ENCODE results near the gene MED13L. TPM values are rescaled to one million over a fixed set of nuclear protein-coding genes. Genes with fewer than 3 reads are reported as not detected.

Gene MED13L
- total RNA-seq, 3 donors from 2014 or later: 248 to 387 (median 279) TPM

GRCh38 chr12:115966376-115966775 lies 311.1 kb downstream of the MED13L start:
- intact Hi-C loops (cut with DNase I; ENCODE audit: low total_unique reads): no loop called here
- H3K27ac ChIP-seq: no peak overlapping the region
- no peaks in the 10 kb centered on the region for H3K9me3 ChIP-seq
- no peak for DNase-seq (ENCODE audit: low spot score in 2 of 2)
- no peak overlapping the region for H3K4me3 ChIP-seq
- TF ChIP-seq POLR2AphosphoS5 (IDR thresholded peaks at IDR 0.05) (no peak), CTCF (IDR thresholded peaks at IDR 0.05) (no peak), POLR2A (IDR thresholded peaks at IDR 0.05) (no peak)
- H3K36me3 ChIP-seq: no peaks in the 10 kb centered on the region
- H3K4me1 ChIP-seq: no peaks in the 10 kb centered on the region
- H3K27me3 ChIP-seq: no peaks in the 10 kb centered on the region

- Histone ChIP-seq H3K27ac (no peak overlapping the region), H3K27me3 (no peaks in the 10 kb centered on the region), H3K9me3 (no peaks in the 10 kb centered on the region), H3K4me3 (no peak overlapping the region), H3K36me3 (no peaks in the 10 kb centered on the region), H3K4me1 (no peaks in the 10 kb centered on the region)
- intact Hi-C loops (cut with DNase I; ENCODE audit: low total_unique reads): no loop called here
- DNase-seq (ENCODE audit: low spot score in 2 of 2): no peak
- TF ChIP-seq POLR2A (IDR thresholded peaks at IDR 0.05): no peak
- TF ChIP-seq POLR2AphosphoS5 (IDR thresholded peaks at IDR 0.05): no peak
- no peak for TF ChIP-seq CTCF (IDR thresholded peaks at IDR 0.05)
These were observed 312.9 kb downstream of the MED13L start for GRCh38 chr12:115964626-115965025.

GRCh38 chr12:115964214-115964613 lies 313.3 kb downstream of the MED13L start:
- Histone ChIP-seq H3K27ac (no peak overlapping the region), H3K36me3 (no peaks in the 10 kb centered on the region), H3K4me3 (no peak overlapping the region), H3K4me1 (no peaks in the 10 kb centered on the region), H3K9me3 (no peaks in the 10 kb centered on the region), H3K27me3 (no peaks in the 10 kb centered on the region)
- no peak for TF ChIP-seq POLR2A (IDR thresholded peaks at IDR 0.05)
- no peak for TF ChIP-seq CTCF (IDR thresholded peaks at IDR 0.05)
- TF ChIP-seq POLR2AphosphoS5 (IDR thresholded peaks at IDR 0.05): no peak
- intact Hi-C loops (cut with DNase I; ENCODE audit: low total_unique reads): no loop called here
- no peak for DNase-seq (ENCODE audit: low spot score in 2 of 2)

GRCh38 chr12:115962216-115962615 lies 315.3 kb downstream of the MED13L start:
- no peaks in the 10 kb centered on the region for H3K36me3 ChIP-seq
- H3K27ac ChIP-seq: no peak overlapping the region
- H3K27me3 ChIP-seq: no peaks in the 10 kb centered on the region
- no peaks in the 10 kb centered on the region for H3K9me3 ChIP-seq
- no peak for DNase-seq (ENCODE audit: low spot score in 2 of 2)
- H3K4me3 ChIP-seq: no peak overlapping the region
- intact Hi-C loops (cut with DNase I; ENCODE audit: low total_unique reads): no loop called here
- TF ChIP-seq POLR2A (IDR thresholded peaks at IDR 0.05): no peak
- no peak for TF ChIP-seq POLR2AphosphoS5 (IDR thresholded peaks at IDR 0.05)
- no peak for TF ChIP-seq CTCF (IDR thresholded peaks at IDR 0.05)
- no peaks in the 10 kb centered on the region for H3K4me1 ChIP-seq

GRCh38 chr12:115960868-115961802 lies 316.4 kb downstream of the MED13L start:
- intact Hi-C loops (cut with DNase I; ENCODE audit: low total_unique reads): no loop called here
- no peak overlapping the region for H3K27ac ChIP-seq
- no peaks in the 10 kb centered on the region for H3K9me3 ChIP-seq
- H3K4me1 ChIP-seq: peaks cover 0 to 2% of the 10 kb centered on the region in 2 donors
- no peak for TF ChIP-seq POLR2AphosphoS5 (IDR thresholded peaks at IDR 0.05)
- no peak for TF ChIP-seq POLR2A (IDR thresholded peaks at IDR 0.05)
- TF ChIP-seq CTCF (IDR thresholded peaks at IDR 0.05): no peak
- H3K27me3 ChIP-seq: no peaks in the 10 kb centered on the region
- no peak overlapping the region for H3K4me3 ChIP-seq
- no peak for DNase-seq (ENCODE audit: low spot score in 2 of 2)
- no peaks in the 10 kb centered on the region for H3K36me3 ChIP-seq

Data from breast epithelium (tissue), 4 donors.